ENCODE data around the gene MYH6. TPM values are rescaled to one million over a fixed set of nuclear protein-coding genes. Genes with fewer than 3 reads are reported as not detected.

Gene MYH6
- total RNA-seq, 1 experiment from 2014 or later, result not detected

DNA sequence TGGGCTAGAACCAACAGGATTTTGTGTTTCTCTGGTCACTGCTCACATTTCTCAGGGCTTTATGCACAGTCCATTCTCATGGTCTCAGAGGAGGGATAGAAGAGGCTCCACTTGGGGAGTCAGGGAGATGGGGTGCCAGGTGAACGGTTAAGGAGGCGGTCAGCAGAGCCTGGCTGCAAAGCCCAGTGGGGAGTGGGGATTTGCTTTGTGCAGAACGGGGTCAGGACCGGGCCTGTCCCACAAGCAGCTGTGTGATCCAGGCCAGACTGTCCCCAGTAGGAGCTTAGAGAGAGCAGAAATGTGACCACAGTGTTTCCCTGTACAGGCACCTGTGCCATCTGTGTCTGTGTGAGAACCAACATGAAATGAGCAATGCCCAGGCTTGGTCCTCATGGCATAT lies 27.1 kb downstream of the MYH6 start:
- Histone ChIP-seq H3K4me3 (ENCODE audit: low read depth in 2 of 2, low read length in 2 of 2) (no peak overlapping the region), H3K4me1 (ENCODE audit: control insufficient read depth, insufficient read depth, low read length) (no peaks in the 10 kb centered on the region), H3K36me3 (ENCODE audit: control insufficient read depth, insufficient read depth, low read length) (no peaks in the 10 kb centered on the region), H3K9me3 (ENCODE audit: control insufficient read depth, insufficient read depth, low read depth, low read length) (no peaks in the 10 kb centered on the region), H3K27me3 (ENCODE audit: control insufficient read depth, insufficient read depth, low read length) (no peaks in the 10 kb centered on the region), H3K27ac (ENCODE audit: low read length) (no peak overlapping the region)
- no peak for ATAC-seq
- BruUV-seq (replicated peaks), result no TSS peak
- intact Hi-C loops (cut with micrococcal nuclease; ENCODE audit: unreplicated experiment), result loop anchor here (5.0 kb wide), 1 partner anchor 54 kb away; no protein-coding TSS in a partner anchor
- POLR2A ChIA-PET, result interaction anchor here (0.6 kb wide), 1 partner anchor 59 kb away, joined by 5 read pairs; the partner anchor contains the start of gene PABPN1
- DNase-seq (ENCODE audit: low read depth, low spot score), result no peak
- in situ Hi-C loops (cut with HindIII; ENCODE audit: low pct_unique_long_range_greater_than_20kb, low sequenced_read_pairs), result no loop called here
- CTCF ChIA-PET, result interaction anchor here (1.2 to 1.4 kb wide), 2 partner anchors 54 to 260 kb away, joined by 3 to 8 read pairs; no protein-coding TSS in a partner anchor
- TF ChIP-seq POLR2AphosphoS5 (IDR thresholded peaks at IDR 0.05; ENCODE audit: low read depth, low read length) (no peak), TCF7L2 (IDR thresholded peaks at IDR 0.05; ENCODE audit: low read depth, low read length) (no peak), REST (IDR thresholded peaks at IDR 0.05; ENCODE audit: insufficient read depth in 1 of 2, low read depth in 2 of 2, low read length in 1 of 2) (no peak), SIN3A (IDR thresholded peaks at IDR 0.05; ENCODE audit: borderline replicate concordance, insufficient read depth, low read depth, low read length) (no peak)
- TF ChIP-seq, protein P1, sequence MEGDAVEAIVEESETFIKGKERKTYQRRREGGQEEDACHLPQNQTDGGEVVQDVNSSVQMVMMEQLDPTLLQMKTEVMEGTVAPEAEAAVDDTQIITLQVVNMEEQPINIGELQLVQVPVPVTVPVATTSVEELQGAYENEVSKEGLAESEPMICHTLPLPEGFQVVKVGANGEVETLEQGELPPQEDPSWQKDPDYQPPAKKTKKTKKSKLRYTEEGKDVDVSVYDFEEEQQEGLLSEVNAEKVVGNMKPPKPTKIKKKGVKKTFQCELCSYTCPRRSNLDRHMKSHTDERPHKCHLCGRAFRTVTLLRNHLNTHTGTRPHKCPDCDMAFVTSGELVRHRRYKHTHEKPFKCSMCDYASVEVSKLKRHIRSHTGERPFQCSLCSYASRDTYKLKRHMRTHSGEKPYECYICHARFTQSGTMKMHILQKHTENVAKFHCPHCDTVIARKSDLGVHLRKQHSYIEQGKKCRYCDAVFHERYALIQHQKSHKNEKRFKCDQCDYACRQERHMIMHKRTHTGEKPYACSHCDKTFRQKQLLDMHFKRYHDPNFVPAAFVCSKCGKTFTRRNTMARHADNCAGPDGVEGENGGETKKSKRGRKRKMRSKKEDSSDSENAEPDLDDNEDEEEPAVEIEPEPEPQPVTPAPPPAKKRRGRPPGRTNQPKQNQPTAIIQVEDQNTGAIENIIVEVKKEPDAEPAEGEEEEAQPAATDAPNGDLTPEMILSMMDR (IDR thresholded peaks at IDR 0.05), result no peak

DNA sequence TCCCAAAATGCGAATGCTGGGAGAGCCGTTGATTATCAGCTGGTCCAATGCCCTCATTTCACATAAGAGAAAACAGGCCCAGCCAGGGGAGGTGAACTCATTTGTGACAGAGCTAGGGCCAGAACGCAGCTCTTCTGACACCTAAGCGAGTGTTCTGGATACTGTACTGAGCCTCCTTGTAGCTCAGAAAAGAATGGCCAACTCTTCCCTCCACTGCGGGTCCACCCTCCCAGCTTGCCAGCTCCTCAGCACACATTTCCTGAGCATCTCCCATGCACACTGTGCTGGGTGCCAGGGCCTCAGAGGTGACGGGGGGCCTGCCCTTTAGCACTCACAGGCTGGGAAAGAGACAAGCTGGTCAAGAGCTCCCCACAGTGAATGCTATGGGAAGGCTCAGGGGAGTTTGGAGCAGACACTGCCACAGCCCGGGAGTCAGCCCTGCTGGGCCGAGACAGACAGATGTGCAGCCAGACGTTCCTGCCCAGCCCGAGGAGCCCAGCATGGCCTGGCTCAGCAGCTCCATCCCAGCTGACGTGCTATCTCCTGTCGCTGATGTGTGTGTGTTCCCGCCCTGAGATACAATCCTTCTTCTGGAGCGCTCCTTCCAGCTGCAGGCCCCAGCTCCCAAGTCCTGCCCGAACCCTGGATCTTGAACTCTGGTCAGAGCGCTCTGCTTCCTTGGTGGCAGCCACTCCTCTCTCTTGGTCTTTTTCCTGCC lies 27.7 kb downstream of the MYH6 start:
- ChIA-PET POLR2A (interaction anchor here (0.6 to 0.7 kb wide), 2 partner anchors 59 to 128 kb away, joined by 3 to 5 read pairs; partner anchors contain the start of gene PABPN1), CTCF (interaction anchor here (1.0 to 1.4 kb wide), 5 partner anchors 15 to 260 kb away, joined by 3 to 8 read pairs (median 4); no protein-coding TSS in a partner anchor)
- DNase-seq (ENCODE audit: low read depth, low spot score), result no peak
- peak; percentile 70 for ATAC-seq
- BruUV-seq (replicated peaks), result no TSS peak
- Histone ChIP-seq H3K36me3 (ENCODE audit: control insufficient read depth, insufficient read depth, low read length) (no peaks in the 10 kb centered on the region), H3K9me3 (ENCODE audit: control insufficient read depth, insufficient read depth, low read depth, low read length) (no peaks in the 10 kb centered on the region), H3K4me1 (ENCODE audit: control insufficient read depth, insufficient read depth, low read length) (no peaks in the 10 kb centered on the region), H3K27ac (ENCODE audit: low read length) (no peak overlapping the region), H3K27me3 (ENCODE audit: control insufficient read depth, insufficient read depth, low read length) (no peaks in the 10 kb centered on the region), H3K4me3 (ENCODE audit: low read depth in 2 of 2, low read length in 2 of 2) (no peak overlapping the region)
- no peak for TF ChIP-seq POLR2AphosphoS5 (IDR thresholded peaks at IDR 0.05; ENCODE audit: low read depth, low read length)
- TF ChIP-seq, protein P1 (IDR thresholded peaks at IDR 0.05), result peak; percentile 58; the same call in 1 of the 2 replicates
- in situ Hi-C loops (cut with HindIII; ENCODE audit: low pct_unique_long_range_greater_than_20kb, low sequenced_read_pairs), result no loop called here
- intact Hi-C loops (cut with micrococcal nuclease; ENCODE audit: unreplicated experiment), result loop anchor here (5.0 kb wide), 1 partner anchor 53 kb away; no protein-coding TSS in a partner anchor
